Measurements from ENCODE around the gene NTRK1. TPM values are rescaled to one million over a fixed set of nuclear protein-coding genes. Genes with fewer than 3 reads are reported as not detected.
A peak's percentile ranks its signal among the peaks of the same experiment; 100 is the strongest.

The NTRK1 gene
- total and polyA plus RNA-seq, 2 of the 4 experiments (the other 2 are of a cell fraction) = not detected

DNA sequence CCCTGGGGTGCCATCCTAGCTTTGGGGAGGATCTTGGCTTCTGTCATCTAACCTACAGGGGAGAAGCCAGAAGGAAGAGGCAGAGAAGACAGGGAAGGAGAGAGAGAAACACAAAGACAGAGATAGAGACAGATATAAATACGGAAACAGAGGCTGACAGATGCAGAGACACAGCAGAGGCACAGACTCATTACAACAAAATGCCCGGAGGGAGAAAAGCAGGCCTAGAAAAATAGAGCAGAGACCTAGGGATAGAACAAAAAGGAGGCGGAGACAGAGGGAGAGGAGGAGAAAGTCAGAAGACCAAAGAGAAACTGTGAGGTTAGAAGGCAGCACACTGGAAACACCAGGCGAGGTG, 34.8 kb downstream of the NTRK1 start:
- Histone ChIP-seq H3K9ac (ENCODE audit: low read depth, low read length) (no peak overlapping the region), H4K8ac (ENCODE audit: low read depth in 2 of 2, low read length in 2 of 2) (peak overlapping the region; percentile 62 to 68)
- in situ Hi-C loops (cut with MboI; ENCODE audit: low sequenced_read_pairs) = no loop called here

More for the DNA sequence above, 34.8 kb downstream of the NTRK1 start:
- Histone ChIP-seq H3K4me2 (ENCODE audit: low read depth, low read length) (0 out of 2 replicates have a peak overlapping the region, but pooled peaks have one; percentile 14), H4K5ac (ENCODE audit: low read depth, low read length) (peak overlapping the region; percentile 59; the same call in 1 of the 2 replicates), H3K27me3 (ENCODE audit: control insufficient read depth, insufficient read depth, low read length) (no peaks in the 10 kb centered on the region; the same call in 1 of the 2 replicates), H4K20me1 (ENCODE audit: insufficient read depth, low read length) (peaks cover 2% of the 10 kb centered on the region; the same call in 1 of the 2 replicates), H3K9me1 (ENCODE audit: insufficient read depth, low read length) (peaks cover 24% of the 10 kb centered on the region), H3K23ac (ENCODE audit: low read depth, low read length) (peak overlapping the region; percentile 26), H3K79me1 (ENCODE audit: low read depth in 1 of 2, low read length in 2 of 2) (peaks cover 23 to 68% of the 10 kb centered on the region in 2 experiments), H3K9me3 (ENCODE audit: control insufficient read depth, insufficient read depth, low read length) (no peaks in the 10 kb centered on the region), H2BK5ac (ENCODE audit: low read depth, low read length, poor library complexity, severe bottlenecking) (peak overlapping the region; percentile 92), H2AFZ (replicated peaks; ENCODE audit: low read length, poor library complexity) (peak overlapping the region; percentile 70), H2AK9ac (replicated peaks; ENCODE audit: low read depth, low read length, poor library complexity) (peak overlapping the region; percentile 96), H3K4me1 (ENCODE audit: control insufficient read depth, insufficient read depth, low read length) (peaks cover 42% of the 10 kb centered on the region), H3K27ac (ENCODE audit: insufficient read depth, low read length) (peak overlapping the region; percentile 59), H3K14ac (replicated peaks; ENCODE audit: low read depth, low read length) (peak overlapping the region; percentile 74; the same call in 1 of the 2 replicates), H2BK15ac (ENCODE audit: low read depth, low read length) (peak overlapping the region; percentile 47; the same call in 2 of the 3 replicates), H2BK20ac (ENCODE audit: low read depth, low read length) (peak overlapping the region; percentile 67), H3K36me3 (ENCODE audit: control insufficient read depth, insufficient read depth, low read length) (no peaks in the 10 kb centered on the region), H2AK5ac (ENCODE audit: low read depth, low read length) (peak overlapping the region; percentile 41), H4K91ac (ENCODE audit: insufficient read depth, low read depth, low read length) (peak overlapping the region; percentile 87), H3K18ac (ENCODE audit: low read depth, low read length) (peak overlapping the region; percentile 65; the same call in 1 of the 2 replicates), H3K4ac (ENCODE audit: low read depth, low read length) (peak overlapping the region; percentile 76), H3K4me3 (ENCODE audit: insufficient read depth, low read depth, low read length) (no peak overlapping the region), H2BK120ac (ENCODE audit: low read depth, low read length) (peak overlapping the region; percentile 88), H3K56ac (ENCODE audit: extremely low read depth, insufficient read depth, low read length) (peak overlapping the region; percentile 34; the same call in 1 of the 2 replicates)
- CTCF ChIA-PET = no interaction called here
- dilution Hi-C loops (cut with HindIII; ENCODE audit: low sequenced_read_pairs, unreplicated experiment) = no loop called here
- WGBS, 2 experiments (ENCODE audit: extremely low coverage in 2 of 2, insufficient read length in 1 of 2) = 67% methylated on average over 1 of the region's 4 CpGs; no CpG with 5 or more reads in 1 of the 2 experiments
- intact Hi-C loops (cut with micrococcal nuclease) = no loop called here
- POLR2A ChIA-PET (ENCODE audit: unreplicated experiment) = interaction anchor here (1.2 kb wide), 1 partner anchor 167 kb away, joined by 3 read pairs; the partner anchor contains the start of genes ISG20L2 and METTL25B
- TF ChIP-seq RAD21 (IDR thresholded peaks at IDR 0.05; ENCODE audit: low read length) = no peak
- TF ChIP-seq, protein P1, sequence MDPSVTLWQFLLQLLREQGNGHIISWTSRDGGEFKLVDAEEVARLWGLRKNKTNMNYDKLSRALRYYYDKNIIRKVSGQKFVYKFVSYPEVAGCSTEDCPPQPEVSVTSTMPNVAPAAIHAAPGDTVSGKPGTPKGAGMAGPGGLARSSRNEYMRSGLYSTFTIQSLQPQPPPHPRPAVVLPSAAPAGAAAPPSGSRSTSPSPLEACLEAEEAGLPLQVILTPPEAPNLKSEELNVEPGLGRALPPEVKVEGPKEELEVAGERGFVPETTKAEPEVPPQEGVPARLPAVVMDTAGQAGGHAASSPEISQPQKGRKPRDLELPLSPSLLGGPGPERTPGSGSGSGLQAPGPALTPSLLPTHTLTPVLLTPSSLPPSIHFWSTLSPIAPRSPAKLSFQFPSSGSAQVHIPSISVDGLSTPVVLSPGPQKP (IDR thresholded peaks at IDR 0.05; ENCODE audit: borderline replicate concordance, low read depth, low read length) = no peak
- ATAC-seq (ENCODE audit: low read depth) (no peak), DNase-seq (peak; percentile 27)
- BruUV-seq (replicated peaks) = no TSS peak
